ENCODE data around the gene TOMM6.

GRCh38 chr6:41777551-41778285 is 9.8 kb upstream of the TOMM6 start:
- TF ChIP-seq, protein P1, sequence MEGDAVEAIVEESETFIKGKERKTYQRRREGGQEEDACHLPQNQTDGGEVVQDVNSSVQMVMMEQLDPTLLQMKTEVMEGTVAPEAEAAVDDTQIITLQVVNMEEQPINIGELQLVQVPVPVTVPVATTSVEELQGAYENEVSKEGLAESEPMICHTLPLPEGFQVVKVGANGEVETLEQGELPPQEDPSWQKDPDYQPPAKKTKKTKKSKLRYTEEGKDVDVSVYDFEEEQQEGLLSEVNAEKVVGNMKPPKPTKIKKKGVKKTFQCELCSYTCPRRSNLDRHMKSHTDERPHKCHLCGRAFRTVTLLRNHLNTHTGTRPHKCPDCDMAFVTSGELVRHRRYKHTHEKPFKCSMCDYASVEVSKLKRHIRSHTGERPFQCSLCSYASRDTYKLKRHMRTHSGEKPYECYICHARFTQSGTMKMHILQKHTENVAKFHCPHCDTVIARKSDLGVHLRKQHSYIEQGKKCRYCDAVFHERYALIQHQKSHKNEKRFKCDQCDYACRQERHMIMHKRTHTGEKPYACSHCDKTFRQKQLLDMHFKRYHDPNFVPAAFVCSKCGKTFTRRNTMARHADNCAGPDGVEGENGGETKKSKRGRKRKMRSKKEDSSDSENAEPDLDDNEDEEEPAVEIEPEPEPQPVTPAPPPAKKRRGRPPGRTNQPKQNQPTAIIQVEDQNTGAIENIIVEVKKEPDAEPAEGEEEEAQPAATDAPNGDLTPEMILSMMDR (IDR thresholded peaks at IDR 0.05): no peak
- TF ChIP-seq EP300 (IDR thresholded peaks at IDR 0.05; ENCODE audit: borderline replicate concordance in 1 of 2, low read depth in 1 of 2, low read length in 1 of 2) (no peak), MXI1 (IDR thresholded peaks at IDR 0.05; ENCODE audit: low read depth, low read length) (no peak), TAF1 (IDR thresholded peaks at IDR 0.05; ENCODE audit: borderline replicate concordance, low read depth, low read length) (no peak), GATA2 (CRISPR knock-in tag; IDR thresholded peaks at IDR 0.05) (no peak), POLR2AphosphoS5 (IDR thresholded peaks at IDR 0.05; ENCODE audit: low read depth, low read length) (no peak)

All from SK-N-SH (cell line).